KOPT-K1 (cell line): ENCODE results near the gene TMPRSS6.

ENCODE experiments used
- H3K27ac ChIP-seq: fragments of 200-600 bp; sonication (generic); 2 replicates; pipeline ENCODE4 v1.5.1; 2016; ENCODE audit warnings: antibody characterized with exemption, mild to moderate bottlenecking, low read depth, low read length; ENCODE audit not compliant: poor library complexity, severe bottlenecking
- H3K36me3 ChIP-seq: fragments of 200-600 bp; sonication (generic); 2 replicates; pipeline ENCODE4 v1.5.1; 2017; ENCODE audit warnings: antibody characterized with exemption, mild to moderate bottlenecking, low read length, moderate library complexity; ENCODE audit not compliant: insufficient read depth
- H3K9me3 ChIP-seq: fragments of 200-600 bp; sonication (generic); 2 replicates; pipeline ENCODE4 v1.5.1; 2017; ENCODE audit warnings: antibody characterized with exemption, low read length, mild to moderate bottlenecking; ENCODE audit not compliant: insufficient read depth, poor library complexity, severe bottlenecking

The TMPRSS6 gene

DNA sequence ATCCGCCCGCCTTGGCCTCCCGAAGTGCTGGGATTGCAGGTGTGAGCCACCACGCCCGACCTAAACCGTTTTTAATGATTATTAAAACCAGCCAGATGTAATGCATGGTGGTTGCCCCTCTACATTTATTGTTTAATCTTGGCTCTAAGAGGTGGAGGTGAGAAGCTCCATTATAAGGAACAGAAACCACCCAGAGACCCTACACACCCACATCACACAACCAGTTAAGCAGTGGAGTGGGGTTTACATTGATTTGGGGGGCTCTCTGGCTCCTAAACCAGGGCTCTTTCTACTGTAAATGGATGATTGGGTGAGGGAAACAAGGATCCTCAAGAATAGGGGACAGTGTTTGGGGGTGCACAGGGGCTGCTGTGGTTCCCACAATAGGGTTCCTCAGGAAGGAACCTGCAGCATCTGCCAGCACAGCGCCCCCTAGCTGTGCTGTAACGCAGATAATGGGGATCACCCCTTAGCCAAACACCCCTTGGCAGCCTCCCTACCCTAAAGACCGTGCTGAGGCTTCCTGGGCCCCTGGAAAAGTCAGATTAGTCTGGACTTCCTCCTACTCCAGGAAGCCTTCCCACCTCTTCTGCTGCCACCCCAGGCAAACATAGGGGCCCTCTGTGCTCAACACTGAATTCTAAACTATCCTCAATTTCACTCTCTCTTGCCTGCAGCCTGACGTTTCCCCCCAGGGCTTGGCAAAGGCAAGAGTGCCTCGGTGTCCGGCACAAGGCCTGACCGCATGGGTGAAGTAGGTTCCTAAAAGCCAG lies 87.6 kb downstream of the TMPRSS6 start:
- H3K9me3 ChIP-seq = no peaks in the 10 kb centered on the region
- H3K36me3 ChIP-seq = no peaks in the 10 kb centered on the region
- no peak overlapping the region for H3K27ac ChIP-seq

GRCh38 chr22:37021041-37021440 lies 88.5 kb downstream of the TMPRSS6 start:
- no peaks in the 10 kb centered on the region for H3K9me3 ChIP-seq
- H3K36me3 ChIP-seq = no peaks in the 10 kb centered on the region
- no peak overlapping the region for H3K27ac ChIP-seq

GRCh38 chr22:37020192-37020479 lies 89.4 kb downstream of the TMPRSS6 start:
- no peaks in the 10 kb centered on the region for H3K36me3 ChIP-seq
- no peak overlapping the region for H3K27ac ChIP-seq
- no peaks in the 10 kb centered on the region for H3K9me3 ChIP-seq

DNA sequence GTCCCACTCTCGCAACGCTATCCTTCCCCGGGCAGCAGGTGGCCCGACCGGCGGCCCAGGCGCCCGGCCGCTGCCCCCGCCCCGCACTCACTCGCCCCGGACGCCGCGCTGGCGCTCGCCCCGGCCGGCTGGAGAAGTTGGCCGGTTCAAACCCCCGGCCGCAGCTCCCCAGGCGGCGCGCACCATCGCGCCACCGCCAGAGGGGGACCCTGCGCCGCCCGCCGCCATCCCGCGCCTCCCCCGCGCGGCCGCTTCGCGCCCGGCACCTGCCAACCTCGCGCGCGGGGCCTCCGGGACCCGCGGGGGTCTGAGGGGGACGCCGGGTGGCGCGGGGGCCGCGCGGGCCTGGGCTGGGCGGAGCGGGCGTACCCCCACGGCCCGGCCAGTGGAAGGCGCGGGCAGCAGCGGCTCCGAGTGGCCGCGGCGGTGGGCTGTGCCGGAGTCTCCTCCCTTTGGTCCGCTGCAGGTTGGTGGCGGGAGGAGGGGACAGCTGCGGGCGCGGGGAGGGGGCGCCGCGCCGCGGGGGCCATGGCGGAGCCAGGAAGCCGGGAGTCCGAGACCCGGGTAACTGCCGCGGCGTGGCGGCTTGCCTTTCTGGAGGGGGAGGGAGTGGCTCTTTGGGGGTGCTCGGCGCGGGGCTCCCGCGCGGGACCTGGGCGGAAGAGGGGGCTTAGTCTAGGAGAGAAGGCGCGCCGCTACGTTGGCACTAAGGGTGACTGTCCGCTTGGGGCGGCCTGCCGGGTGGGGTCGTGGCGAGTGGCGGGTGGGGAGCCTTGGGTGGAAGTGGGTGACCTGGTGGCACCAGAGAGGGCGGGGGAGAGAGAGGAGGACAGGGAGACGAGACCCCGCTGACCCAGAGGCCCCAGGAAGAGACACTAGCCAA lies 90.0 kb downstream of the TMPRSS6 start, which contains the start of the genes MPST and TST:
MPST (plus strand) TSS at position 434 of the 883 bp plus-strand sequence; CDS start at position 529, 95 bp downstream.
TST (minus strand) TSS at position 139 of the 883 bp plus-strand sequence. CDS start 715 bp downstream, outside the sequence.
- H3K36me3 ChIP-seq = no peaks in the 10 kb centered on the region
- no peak within 1 kb of the TSS for H3K27ac ChIP-seq
- no peaks in the 10 kb centered on the region for H3K9me3 ChIP-seq

- Histone ChIP-seq H3K9me3 (no peaks in the 10 kb centered on the region), H3K27ac (no peak overlapping the region), H3K36me3 (no peaks in the 10 kb centered on the region)
Observed at GRCh38 chr22:37018815-37019308, 90.7 kb downstream of the TMPRSS6 start.

- Histone ChIP-seq H3K36me3 (no peaks in the 10 kb centered on the region), H3K9me3 (no peaks in the 10 kb centered on the region), H3K27ac (no peak overlapping the region)
Observed at GRCh38 chr22:37018086-37018814, 91.3 kb downstream of the TMPRSS6 start.

GRCh38 chr22:37017356-37017755 lies 92.2 kb downstream of the TMPRSS6 start:
- Histone ChIP-seq H3K27ac (no peak overlapping the region), H3K36me3 (no peaks in the 10 kb centered on the region)

DNA sequence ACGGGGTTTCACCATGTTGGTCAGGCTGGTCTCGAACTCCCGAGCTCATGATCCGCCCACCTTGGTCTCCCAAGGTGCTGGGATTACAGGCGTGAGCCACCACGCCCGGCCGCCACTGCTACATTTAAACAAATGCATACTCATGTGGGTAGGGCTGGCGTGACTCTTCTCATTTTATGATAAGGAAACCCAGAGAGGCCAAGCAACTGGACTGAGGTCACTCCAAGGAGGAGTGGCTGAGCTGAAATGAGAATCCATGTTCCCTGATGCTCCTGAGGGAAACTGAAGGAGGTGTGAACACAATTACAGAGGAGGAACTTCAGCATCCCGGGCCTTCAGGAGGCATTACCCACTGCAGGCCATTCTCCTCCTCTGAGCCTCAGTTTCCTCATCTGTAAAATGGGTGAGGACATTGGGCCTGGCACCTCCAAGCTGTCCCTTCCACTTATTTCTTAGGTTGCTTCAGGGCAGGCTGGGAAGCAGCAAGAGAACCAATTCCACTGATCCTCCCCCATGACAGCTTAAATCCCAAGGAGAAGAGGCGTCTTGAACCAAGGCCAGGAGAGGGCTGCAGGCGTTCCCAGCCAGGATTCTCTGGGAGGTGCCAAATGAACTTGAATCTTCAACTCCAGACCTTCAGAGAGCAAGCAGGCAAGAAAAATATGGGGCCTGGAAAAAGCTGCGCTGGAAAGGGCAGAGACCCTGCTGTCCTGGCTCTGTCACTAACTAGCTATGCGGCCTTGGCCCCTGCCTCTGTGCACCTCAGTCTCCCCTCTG lies 93.2 kb downstream of the TMPRSS6 start:
- Histone ChIP-seq H3K9me3 (no peaks in the 10 kb centered on the region), H3K36me3 (no peaks in the 10 kb centered on the region)

More at GRCh38 chr22:37017356-37017755, 92.2 kb downstream of the TMPRSS6 start:
- no peaks in the 10 kb centered on the region for H3K9me3 ChIP-seq

GRCh38 chr22:37015587-37015878 lies 94.0 kb downstream of the TMPRSS6 start:
- H3K9me3 ChIP-seq = no peaks in the 10 kb centered on the region
- H3K27ac ChIP-seq = no peak overlapping the region
- no peaks in the 10 kb centered on the region for H3K36me3 ChIP-seq

More for the DNA sequence above, 93.2 kb downstream of the TMPRSS6 start:
- H3K27ac ChIP-seq = no peak overlapping the region
